HepG2 (cell line): ENCODE measurements around the gene TF. TPM values are rescaled to one million over a fixed set of nuclear protein-coding genes. Genes with fewer than 3 reads are reported as not detected.

Experiments
- CEBPG ChIP-seq: IDR thresholded peaks from 2 replicates; pipeline ENCODE4 v1.6.1; 2016
- CENPT ChIP-seq: sonication (generic); formaldehyde crosslinking; IDR thresholded peaks from 2 replicates; pipeline ENCODE4 v1.8.0; 2022; ENCODE audit warnings: low read depth, mild to moderate bottlenecking, moderate library complexity, missing genetic modification reagents
- FOXA1 ChIP-seq, 2 experiments: fragments of 450-650 bp in 1 of 2; sonication (generic) in 1 of 2; formaldehyde crosslinking in 1 of 2; IDR thresholded peaks; 2 replicates each; pipeline versions ENCODE4 v1.4.0 to v1.6.1; 2016 to 2020; ENCODE audit warnings: missing genetic modification reagents in 1 of 2
- FOXO1 ChIP-seq: sonication (generic); formaldehyde crosslinking; IDR thresholded peaks from 2 replicates; pipeline ENCODE4 v1.4.0; 2020; ENCODE audit warnings: missing genetic modification reagents
- MXI1 ChIP-seq: IDR thresholded peaks from 3 replicates; pipeline ENCODE4 v1.6.1; 2012; ENCODE audit warnings: low read depth, low read length, inconsistent platforms, borderline replicate concordance
- SAP130 ChIP-seq: IDR thresholded peaks from 2 replicates; pipeline ENCODE4 v1.6.1; 2016; ENCODE audit warnings: low read depth
- SOX5 ChIP-seq: IDR thresholded peaks from 2 replicates; pipeline ENCODE4 v1.6.1; 2016; ENCODE audit warnings: borderline replicate concordance
- SOX6 ChIP-seq, 2 experiments: fragments of 450-650 bp in 1 of 2; sonication (generic) in 1 of 2; formaldehyde crosslinking in 1 of 2; IDR thresholded peaks; 2 replicates each; pipeline versions ENCODE4 v1.4.0 to v1.6.1; 2017 to 2020; ENCODE audit warnings: antibody characterized with exemption in 1 of 2, mild to moderate bottlenecking in 1 of 2, missing genetic modification reagents in 1 of 2
- XRCC5 ChIP-seq: fragments of 200-400 bp; formaldehyde crosslinking; optimal IDR thresholded peaks from 2 replicates; pipeline ENCODE3; 2017; ENCODE audit warnings: mild to moderate bottlenecking, low read length
- ZFP41 ChIP-seq: sonication (generic); formaldehyde crosslinking; IDR thresholded peaks from 2 replicates; pipeline ENCODE4 v1.4.0; 2020; ENCODE audit warnings: mild to moderate bottlenecking, missing genetic modification reagents, borderline replicate concordance
- ZKSCAN1 ChIP-seq: fragments of 150-350 bp; IDR thresholded peaks from 2 replicates; pipeline ENCODE4 v1.6.1; 2014; ENCODE audit warnings: low read length
- ZNF17 ChIP-seq: sonication (generic); formaldehyde crosslinking; IDR thresholded peaks from 2 replicates; pipeline ENCODE4 v1.5.0; 2020; ENCODE audit warnings: mild to moderate bottlenecking, missing genetic modification reagents
- ZNF235 ChIP-seq: sonication (generic); formaldehyde crosslinking; IDR thresholded peaks from 2 replicates; pipeline ENCODE4 v1.8.1; 2023; ENCODE audit warnings: mild to moderate bottlenecking, missing genetic modification reagents, borderline replicate concordance
- ZNF317 ChIP-seq: sonication (generic); formaldehyde crosslinking; IDR thresholded peaks from 2 replicates; pipeline ENCODE4 v1.5.0; 2020; ENCODE audit warnings: mild to moderate bottlenecking, missing genetic modification reagents
- ZNF333 ChIP-seq: sonication (generic); formaldehyde crosslinking; IDR thresholded peaks from 2 replicates; pipeline ENCODE4 v1.4.0; 2020; ENCODE audit warnings: mild to moderate bottlenecking, missing genetic modification reagents, borderline replicate concordance
- ZNF446 ChIP-seq: sonication (generic); formaldehyde crosslinking; IDR thresholded peaks from 2 replicates; pipeline ENCODE4 v1.5.0; 2020; ENCODE audit warnings: mild to moderate bottlenecking, missing genetic modification reagents
- polyA plus RNA-seq, 8 experiments: library from polyadenylated mRNA; depleted of rRNA in 3 of 8; stranded (reverse) in 7 of 8; unstranded in 1 of 8; fragments of >200 nt; fragmentation: Illumina TruSeq in 4 of 8; extraction: Trizol in 4 of 8; gene quantifications; 2 replicates each; pipeline versions ENCODE4 v1.2.1 to v1.2.3, GENCODE V29; 2011 to 2016; ENCODE audit warnings: low read depth in 4 of 8, missing spikeins in 1 of 8, mixed read lengths in 1 of 8; ENCODE audit not compliant: insufficient read depth in 1 of 8
- total RNA-seq, 5 experiments: library from RNA; depleted of rRNA; stranded (reverse); fragments of >200 nt; fragmentation: Illumina TruSeq; extraction: Trizol; gene quantifications; 2 replicates each; pipeline ENCODE4 v1.2.3, GENCODE V29; 2016; ENCODE audit warnings: low read depth in 1 of 5
- TF ChIP-seq, protein P1 (sequence below): sonication (generic); formaldehyde crosslinking; IDR thresholded peaks from 2 replicates; pipeline ENCODE4 v1.8.0; 2022; ENCODE audit warnings: missing genetic modification reagents, mild to moderate bottlenecking, moderate library complexity, borderline replicate concordance
- TF ChIP-seq, protein P2 (sequence below): sonication (generic); formaldehyde crosslinking; IDR thresholded peaks from 2 replicates; pipeline ENCODE4 v1.5.1; 2020; ENCODE audit warnings: missing genetic modification reagents, mild to moderate bottlenecking, borderline replicate concordance
- TF ChIP-seq, protein P3 (sequence below): IDR thresholded peaks from 2 replicates; pipeline ENCODE4 v1.6.1; 2016; ENCODE audit warnings: mild to moderate bottlenecking, missing biosample characterization, missing genetic modification reagents
- TF ChIP-seq, protein P4 (sequence below): sonication (generic); formaldehyde crosslinking; IDR thresholded peaks from 2 replicates; pipeline ENCODE4 v1.4.0; 2020; ENCODE audit warnings: missing genetic modification reagents, mild to moderate bottlenecking, borderline replicate concordance
- TF ChIP-seq, protein P5 (sequence below): IDR thresholded peaks from 2 replicates; pipeline ENCODE4 v1.6.1; 2012; ENCODE audit warnings: inconsistent platforms

Gene TF
- total and polyA plus RNA-seq, 2 of the 13 experiments (the other 11 are each of a cell fraction or from before 2014, with no cell fraction given): 10,074 to 11,821 TPM

DNA sequence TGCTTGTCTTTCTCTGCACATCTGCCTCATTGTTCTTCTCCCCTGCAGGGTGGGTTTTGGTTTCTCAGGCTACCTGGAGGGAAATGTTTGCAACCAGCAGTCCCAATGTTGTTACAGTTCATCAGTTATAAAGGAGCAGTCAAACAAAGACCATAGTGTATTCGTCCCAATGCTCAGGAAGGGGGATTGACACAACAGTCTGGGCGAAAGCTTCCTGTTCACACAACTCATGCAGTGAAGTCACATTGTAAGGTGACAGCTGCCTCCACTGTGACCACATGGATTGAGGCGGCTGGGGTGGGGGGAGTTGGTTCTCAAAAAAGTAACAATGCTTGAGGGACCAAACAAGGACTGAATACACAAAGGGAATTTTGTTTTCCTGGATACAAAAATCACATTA lies 28.8 kb upstream of the TF start (continued):
- no peak for TF ChIP-seq ZNF333 (CRISPR knock-in tag)
- TF ChIP-seq ZNF446 (CRISPR knock-in tag): no peak
- TF ChIP-seq ZNF17 (CRISPR knock-in tag): no peak
- TF ChIP-seq SOX6 (IDR thresholded peaks at IDR 0.05): no peak
- peak; percentile 53 for TF ChIP-seq SOX6 (CRISPR knock-in tag; IDR thresholded peaks at IDR 0.05)
- peak; percentile 83 for TF ChIP-seq SAP130 (CRISPR knock-in tag)
- TF ChIP-seq XRCC5: peak; percentile 16
- TF ChIP-seq ZKSCAN1: no peak
- TF ChIP-seq, protein P1, sequence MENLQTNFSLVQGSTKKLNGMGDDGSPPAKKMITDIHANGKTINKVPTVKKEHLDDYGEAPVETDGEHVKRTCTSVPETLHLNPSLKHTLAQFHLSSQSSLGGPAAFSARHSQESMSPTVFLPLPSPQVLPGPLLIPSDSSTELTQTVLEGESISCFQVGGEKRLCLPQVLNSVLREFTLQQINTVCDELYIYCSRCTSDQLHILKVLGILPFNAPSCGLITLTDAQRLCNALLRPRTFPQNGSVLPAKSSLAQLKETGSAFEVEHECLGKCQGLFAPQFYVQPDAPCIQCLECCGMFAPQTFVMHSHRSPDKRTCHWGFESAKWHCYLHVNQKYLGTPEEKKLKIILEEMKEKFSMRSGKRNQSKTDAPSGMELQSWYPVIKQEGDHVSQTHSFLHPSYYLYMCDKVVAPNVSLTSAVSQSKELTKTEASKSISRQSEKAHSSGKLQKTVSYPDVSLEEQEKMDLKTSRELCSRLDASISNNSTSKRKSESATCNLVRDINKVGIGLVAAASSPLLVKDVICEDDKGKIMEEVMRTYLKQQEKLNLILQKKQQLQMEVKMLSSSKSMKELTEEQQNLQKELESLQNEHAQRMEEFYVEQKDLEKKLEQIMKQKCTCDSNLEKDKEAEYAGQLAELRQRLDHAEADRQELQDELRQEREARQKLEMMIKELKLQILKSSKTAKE: 0 out of 2 replicates have a peak, but pooled peaks have one; percentile 25
- TF ChIP-seq, protein P2, sequence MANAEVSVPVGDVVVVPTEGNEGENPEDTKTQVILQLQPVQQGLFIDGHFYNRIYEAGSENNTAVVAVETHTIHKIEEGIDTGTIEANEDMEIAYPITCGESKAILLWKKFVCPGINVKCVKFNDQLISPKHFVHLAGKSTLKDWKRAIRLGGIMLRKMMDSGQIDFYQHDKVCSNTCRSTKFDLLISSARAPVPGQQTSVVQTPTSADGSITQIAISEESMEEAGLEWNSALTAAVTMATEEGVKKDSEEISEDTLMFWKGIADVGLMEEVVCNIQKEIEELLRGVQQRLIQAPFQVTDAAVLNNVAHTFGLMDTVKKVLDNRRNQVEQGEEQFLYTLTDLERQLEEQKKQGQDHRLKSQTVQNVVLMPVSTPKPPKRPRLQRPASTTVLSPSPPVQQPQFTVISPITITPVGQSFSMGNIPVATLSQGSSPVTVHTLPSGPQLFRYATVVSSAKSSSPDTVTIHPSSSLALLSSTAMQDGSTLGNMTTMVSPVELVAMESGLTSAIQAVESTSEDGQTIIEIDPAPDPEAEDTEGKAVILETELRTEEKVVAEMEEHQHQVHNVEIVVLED (CRISPR knock-in tag): no peak
- TF ChIP-seq CEBPG: peak; percentile 61
- peak; percentile 74 for TF ChIP-seq SOX5 (CRISPR knock-in tag)
- TF ChIP-seq ZNF317 (CRISPR knock-in tag): peak; percentile 98
- peak; percentile 27; the same call in 1 of the 2 replicates for TF ChIP-seq FOXO1
- TF ChIP-seq ZFP41 (CRISPR knock-in tag): no peak
- TF ChIP-seq ZNF235 (CRISPR knock-in tag): no peak
- TF ChIP-seq, protein P3, sequence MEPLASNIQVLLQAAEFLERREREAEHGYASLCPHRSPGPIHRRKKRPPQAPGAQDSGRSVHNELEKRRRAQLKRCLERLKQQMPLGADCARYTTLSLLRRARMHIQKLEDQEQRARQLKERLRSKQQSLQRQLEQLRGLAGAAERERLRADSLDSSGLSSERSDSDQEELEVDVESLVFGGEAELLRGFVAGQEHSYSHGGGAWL (CRISPR knock-in tag): no peak
- no peak for TF ChIP-seq FOXA1 (IDR thresholded peaks at IDR 0.05)
- peak; percentile 63; the same call in 1 of the 2 replicates for TF ChIP-seq FOXA1 (CRISPR knock-in tag; IDR thresholded peaks at IDR 0.05)
- peak; percentile 49; the same call in 1 of the 3 replicates for TF ChIP-seq MXI1
- TF ChIP-seq, protein P4, sequence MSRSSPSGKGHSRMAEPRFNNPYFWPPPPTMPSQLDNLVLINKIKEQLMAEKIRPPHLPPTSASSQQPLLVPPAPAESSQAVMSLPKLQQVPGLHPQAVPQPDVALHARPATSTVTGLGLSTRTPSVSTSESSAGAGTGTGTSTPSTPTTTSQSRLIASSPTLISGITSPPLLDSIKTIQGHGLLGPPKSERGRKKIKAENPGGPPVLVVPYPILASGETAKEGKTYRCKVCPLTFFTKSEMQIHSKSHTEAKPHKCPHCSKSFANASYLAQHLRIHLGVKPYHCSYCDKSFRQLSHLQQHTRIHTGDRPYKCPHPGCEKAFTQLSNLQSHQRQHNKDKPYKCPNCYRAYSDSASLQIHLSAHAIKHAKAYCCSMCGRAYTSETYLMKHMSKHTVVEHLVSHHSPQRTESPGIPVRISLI (CRISPR knock-in tag): no peak
- no peak for TF ChIP-seq CENPT (CRISPR knock-in tag)
- TF ChIP-seq, protein P5, sequence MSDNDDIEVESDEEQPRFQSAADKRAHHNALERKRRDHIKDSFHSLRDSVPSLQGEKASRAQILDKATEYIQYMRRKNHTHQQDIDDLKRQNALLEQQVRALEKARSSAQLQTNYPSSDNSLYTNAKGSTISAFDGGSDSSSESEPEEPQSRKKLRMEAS: peak; percentile 71
